SU-DHL-6 (cell line): ENCODE data around the gene TTI1.

Experiments used
- CTCF ChIP-seq: fragments of 200-600 bp; sonication (generic); IDR thresholded peaks from one replicate; pipeline ENCODE4 v1.5.1; 2017; ENCODE audit warnings: antibody characterized with exemption, mild to moderate bottlenecking, low read length, moderate library complexity; ENCODE audit not compliant: insufficient read depth, poor library complexity, severe bottlenecking
- EZH2phosphoT487 ChIP-seq: fragments of 200-600 bp; sonication (generic), shearing (Covaris generic); conservative IDR thresholded peaks from 2 replicates; pipeline ENCODE4 v1.6.1; 2018; ENCODE audit warnings: mild to moderate bottlenecking, antibody characterized with exemption, low read length, moderate library complexity, mixed read lengths

- TF ChIP-seq CTCF: no peak
- TF ChIP-seq EZH2phosphoT487: no peak
Measured at GRCh38 chr20:38050686-38051085, 17.4 kb upstream of the TTI1 start.
